NT2/D1 (cell line): ENCODE data around the gene RPL28.

ENCODE experiments used
- DNase-seq: peaks from one replicate; pipeline ENCODE4 v3.0.0-alpha.2; 2011; ENCODE audit warnings: low read depth, low spot score
- H3K27me3 ChIP-seq: 2 replicates; pipeline ENCODE4 v1.6.0; 2011; ENCODE audit warnings: mild to moderate bottlenecking; ENCODE audit not compliant: insufficient read length, insufficient read depth
- H3K36me3 ChIP-seq: 2 replicates; pipeline ENCODE4 v1.6.1; 2011; ENCODE audit warnings: mild to moderate bottlenecking, low read length, mixed read lengths; ENCODE audit not compliant: insufficient read depth, insufficient read length
- H3K4me1 ChIP-seq: 2 replicates; pipeline ENCODE4 v1.5.1; 2011; ENCODE audit not compliant: insufficient read depth, insufficient read length
- H3K4me3 ChIP-seq: 2 replicates; pipeline ENCODE4 v1.5.1; 2011; ENCODE audit warnings: low read depth; ENCODE audit not compliant: insufficient read length
- H3K9ac ChIP-seq: 2 replicates; pipeline ENCODE4 v1.6.0; 2011; ENCODE audit warnings: low read depth; ENCODE audit not compliant: insufficient read length
- H3K9me3 ChIP-seq: 2 replicates; pipeline ENCODE4 v1.5.1; 2011; ENCODE audit warnings: mild to moderate bottlenecking, low read length; ENCODE audit not compliant: insufficient read depth
- SUZ12 ChIP-seq: IDR thresholded peaks from 2 replicates; pipeline ENCODE4 v1.6.1; 2011; ENCODE audit not compliant: insufficient read length, insufficient read depth; ENCODE audit errors: extremely low read depth
- YY1 ChIP-seq: IDR thresholded peaks from 2 replicates; pipeline ENCODE4 v1.6.1; 2011; ENCODE audit not compliant: insufficient read length, insufficient read depth
- ZNF274 ChIP-seq: IDR thresholded peaks from 2 replicates; pipeline ENCODE4 v1.6.1; 2011; ENCODE audit warnings: mild to moderate bottlenecking, low read depth, low read length

Gene RPL28

DNA sequence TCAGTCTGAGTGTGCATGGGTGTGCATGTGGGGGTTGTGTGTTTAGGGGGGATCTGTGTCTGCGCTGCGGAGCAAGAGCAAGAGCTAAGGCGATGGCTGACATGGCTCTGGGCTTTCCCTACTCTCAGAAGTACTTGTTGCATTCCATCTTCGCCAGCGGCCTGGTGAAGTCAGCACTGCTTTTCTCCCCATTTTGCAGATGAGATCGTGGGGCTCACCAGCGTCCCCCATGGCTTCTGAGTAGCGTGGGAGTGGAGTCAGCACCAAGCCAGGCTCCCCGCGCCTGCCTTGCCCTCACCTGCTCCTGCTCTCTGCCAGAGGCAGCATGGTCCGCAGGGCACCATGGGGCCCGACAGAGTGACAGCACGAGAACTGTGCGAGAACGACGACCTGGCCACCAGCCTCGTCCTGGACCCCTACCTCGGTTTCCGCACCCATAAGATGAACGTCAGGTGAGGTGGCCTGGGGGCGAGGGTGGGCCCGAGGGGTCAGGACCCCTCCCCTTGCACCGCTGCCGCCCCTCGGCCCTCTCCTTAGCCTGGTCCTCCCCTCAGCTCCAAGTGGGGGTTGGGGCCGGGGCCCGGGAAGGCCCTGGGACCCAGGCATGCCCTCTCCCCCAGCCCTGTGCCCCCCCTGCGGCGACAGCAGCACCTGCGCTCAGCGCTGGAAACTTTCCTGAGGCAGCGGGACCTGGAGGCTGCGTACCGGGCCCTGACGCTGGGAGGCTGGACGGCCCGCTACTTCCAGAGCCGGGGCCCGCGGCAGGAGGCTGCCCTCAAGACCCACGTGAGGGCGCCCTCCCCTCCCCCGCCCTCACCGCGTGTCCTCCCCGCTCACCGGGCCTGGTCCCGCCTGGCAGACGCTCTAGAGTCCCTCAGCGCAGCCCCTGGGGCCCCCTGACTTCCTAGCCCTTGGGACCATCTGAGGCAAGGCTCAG, 43.9 kb upstream of the RPL28 start:
- Histone ChIP-seq H3K4me3 (peak overlapping the region; percentile 34), H3K9ac (peak overlapping the region; percentile 79), H3K9me3 (no peaks in the 10 kb centered on the region), H3K27me3 (no peaks in the 10 kb centered on the region), H3K36me3 (peaks cover 33% of the 10 kb centered on the region), H3K4me1 (peaks cover 24% of the 10 kb centered on the region)
- no peak for TF ChIP-seq ZNF274
- TF ChIP-seq SUZ12, result no peak
- TF ChIP-seq YY1, result no peak
- DNase-seq, result no peak

DNA sequence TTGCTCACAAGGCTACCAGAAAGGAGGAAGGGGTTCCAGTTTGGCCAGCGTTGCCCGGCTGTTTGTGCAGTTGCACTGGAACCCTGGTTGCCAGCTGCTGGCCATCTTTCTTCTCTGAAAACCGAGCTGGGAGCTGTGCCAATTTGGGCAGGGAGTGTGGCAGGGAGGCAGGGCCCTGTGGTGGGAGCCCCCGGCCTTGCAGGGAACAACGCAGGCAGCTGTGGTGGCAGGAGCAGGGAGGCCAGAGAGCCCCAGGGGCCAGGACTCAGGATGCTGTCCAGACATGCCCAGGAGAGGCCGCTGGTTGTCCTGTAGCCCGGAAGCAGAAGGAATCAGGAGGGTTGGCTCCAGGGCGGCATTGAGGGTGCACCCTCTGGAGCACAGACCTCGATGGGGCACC, 41.3 kb upstream of the RPL28 start:
- H3K27me3 ChIP-seq, result no peaks in the 10 kb centered on the region
- peaks cover 36% of the 10 kb centered on the region for H3K36me3 ChIP-seq
- no peak for DNase-seq
- H3K9me3 ChIP-seq, result no peaks in the 10 kb centered on the region
- H3K4me3 ChIP-seq, result no peak overlapping the region
- no peak overlapping the region for H3K9ac ChIP-seq
- TF ChIP-seq SUZ12 (no peak), YY1 (no peak), ZNF274 (no peak)
- H3K4me1 ChIP-seq, result peaks cover 33% of the 10 kb centered on the region

DNA sequence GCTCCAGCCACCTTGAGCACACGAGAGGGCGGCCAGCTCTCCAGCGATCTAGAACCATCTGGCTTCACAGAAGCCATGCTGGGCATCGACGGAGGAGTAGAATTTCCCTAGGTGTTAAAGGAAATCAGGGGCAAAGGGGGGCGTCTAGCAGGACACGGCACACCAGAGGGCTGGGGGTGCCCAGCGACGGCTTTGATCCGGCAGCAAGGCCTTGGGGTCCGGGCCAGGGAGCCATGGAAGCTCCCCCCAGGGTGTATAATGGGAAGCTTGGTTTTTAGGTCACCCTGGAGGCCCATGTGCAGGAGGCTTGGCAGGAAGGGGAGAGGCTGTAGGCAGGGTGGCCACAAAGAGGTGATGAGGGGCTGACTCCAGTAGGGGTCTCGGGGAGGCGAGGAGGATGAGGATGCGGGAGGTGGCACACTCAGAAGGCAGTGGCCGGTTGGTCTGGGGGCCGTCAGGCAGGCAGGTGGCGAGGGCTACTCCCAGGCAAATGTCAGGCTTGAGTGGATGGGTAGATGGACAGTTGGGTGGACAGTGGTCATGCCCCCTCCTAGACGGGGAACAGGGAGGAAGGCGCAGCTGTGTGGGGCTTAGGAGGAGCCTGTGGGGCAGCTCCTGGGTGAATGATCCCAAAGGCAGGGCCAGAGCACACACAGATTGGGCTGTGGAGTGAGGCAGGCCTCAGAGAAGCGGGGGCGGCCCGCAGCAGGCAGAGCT, 40.5 kb upstream of the RPL28 start:
- peaks cover 36% of the 10 kb centered on the region for H3K4me1 ChIP-seq
- no peak overlapping the region for H3K4me3 ChIP-seq
- no peaks in the 10 kb centered on the region for H3K27me3 ChIP-seq
- TF ChIP-seq YY1, result no peak
- no peak for TF ChIP-seq SUZ12
- no peak for TF ChIP-seq ZNF274
- DNase-seq, result no peak
- no peaks in the 10 kb centered on the region for H3K9me3 ChIP-seq
- H3K9ac ChIP-seq, result peak overlapping the region; percentile 50
- H3K36me3 ChIP-seq, result peaks cover 39% of the 10 kb centered on the region

DNA sequence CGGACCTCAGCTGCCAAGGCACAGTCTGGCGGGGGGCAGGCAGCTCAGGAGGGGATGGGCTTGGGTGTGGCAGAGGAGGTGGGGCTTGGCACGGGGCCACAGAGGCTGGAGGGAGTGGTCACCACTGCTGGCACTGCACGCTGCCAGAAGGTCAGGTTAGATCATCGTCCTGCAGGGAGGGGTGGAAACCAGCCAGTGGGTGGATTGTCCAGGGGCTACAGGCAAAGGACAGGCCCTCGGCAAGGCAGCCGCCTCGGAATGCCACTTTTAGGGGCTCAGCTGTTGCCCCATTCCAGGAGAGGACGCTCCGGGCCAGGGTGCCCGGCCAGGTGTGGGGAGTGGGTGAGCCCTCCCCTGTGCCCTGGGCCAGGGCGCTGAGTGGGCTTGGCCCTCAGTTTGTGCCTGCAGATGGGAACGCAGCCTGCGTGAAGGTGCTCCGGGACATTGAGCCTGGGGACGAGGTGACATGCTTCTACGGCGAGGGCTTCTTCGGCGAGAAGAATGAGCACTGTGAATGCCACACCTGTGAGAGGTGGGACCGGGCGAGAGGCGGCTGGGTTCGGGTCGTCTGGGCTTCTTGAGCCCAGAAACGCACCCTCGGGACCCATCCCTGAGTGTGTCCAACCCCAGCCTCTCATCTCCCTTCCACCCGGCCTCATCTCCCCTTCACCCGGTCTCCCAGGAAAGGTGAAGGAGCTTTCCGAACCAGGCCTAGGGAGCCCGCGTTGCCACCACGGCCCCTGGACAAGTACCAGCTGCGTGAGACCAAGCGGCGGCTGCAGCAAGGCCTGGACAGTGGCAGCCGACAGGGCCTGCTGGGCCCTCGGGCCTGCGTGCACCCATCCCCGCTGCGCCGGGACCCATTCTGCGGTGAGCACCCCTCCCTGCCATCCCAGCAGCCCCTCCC, 39.7 kb upstream of the RPL28 start:
- peak overlapping the region; percentile 50 for H3K9ac ChIP-seq
- peaks cover 39% of the 10 kb centered on the region for H3K36me3 ChIP-seq
- no peak for TF ChIP-seq ZNF274
- no peak for TF ChIP-seq SUZ12
- TF ChIP-seq YY1, result no peak
- no peak overlapping the region for H3K4me3 ChIP-seq
- peaks cover under 1% of the 10 kb centered on the region for H3K27me3 ChIP-seq
- DNase-seq, result no peak
- H3K4me1 ChIP-seq, result peaks cover 41% of the 10 kb centered on the region
- H3K9me3 ChIP-seq, result no peaks in the 10 kb centered on the region

DNA sequence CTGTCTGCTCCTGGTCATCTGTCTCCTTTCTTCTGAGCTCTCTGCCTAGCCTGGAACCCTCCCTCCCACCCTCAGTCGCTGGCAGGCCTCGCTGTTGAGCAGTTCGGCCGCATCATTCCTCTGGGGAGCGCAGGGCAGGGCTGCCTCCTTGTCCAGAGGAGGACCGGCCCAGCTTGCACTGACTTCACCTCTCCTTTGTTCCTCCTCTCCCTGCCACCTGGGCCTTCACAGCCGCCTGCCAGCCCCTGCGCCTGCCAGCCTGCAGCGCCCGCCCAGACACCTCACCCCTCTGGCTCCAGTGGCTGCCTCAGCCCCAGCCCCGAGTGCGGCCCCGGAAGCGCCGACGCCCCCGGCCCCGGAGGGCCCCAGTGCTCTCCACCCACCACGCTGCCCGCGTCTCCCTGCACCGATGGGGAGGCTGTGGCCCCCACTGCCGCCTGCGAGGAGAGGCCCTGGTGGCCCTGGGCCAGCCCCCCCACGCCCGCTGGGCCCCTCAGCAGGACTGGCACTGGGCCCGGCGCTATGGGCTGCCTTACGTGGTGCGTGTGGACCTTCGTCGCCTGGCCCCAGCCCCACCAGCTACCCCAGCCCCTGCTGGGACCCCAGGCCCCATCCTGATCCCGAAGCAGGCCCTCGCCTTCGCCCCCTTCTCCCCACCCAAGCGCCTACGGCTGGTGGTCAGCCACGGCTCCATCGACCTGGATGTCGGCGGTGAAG, 38.8 kb upstream of the RPL28 start:
- H3K27me3 ChIP-seq, result peaks cover 8% of the 10 kb centered on the region
- H3K9ac ChIP-seq, result no peak overlapping the region
- no peak overlapping the region for H3K4me3 ChIP-seq
- no peak for DNase-seq
- no peak for TF ChIP-seq YY1
- TF ChIP-seq SUZ12, result no peak
- TF ChIP-seq ZNF274, result no peak
- H3K36me3 ChIP-seq, result peaks cover 37% of the 10 kb centered on the region
- no peaks in the 10 kb centered on the region for H3K9me3 ChIP-seq
- H3K4me1 ChIP-seq, result peaks cover 36% of the 10 kb centered on the region

DNA sequence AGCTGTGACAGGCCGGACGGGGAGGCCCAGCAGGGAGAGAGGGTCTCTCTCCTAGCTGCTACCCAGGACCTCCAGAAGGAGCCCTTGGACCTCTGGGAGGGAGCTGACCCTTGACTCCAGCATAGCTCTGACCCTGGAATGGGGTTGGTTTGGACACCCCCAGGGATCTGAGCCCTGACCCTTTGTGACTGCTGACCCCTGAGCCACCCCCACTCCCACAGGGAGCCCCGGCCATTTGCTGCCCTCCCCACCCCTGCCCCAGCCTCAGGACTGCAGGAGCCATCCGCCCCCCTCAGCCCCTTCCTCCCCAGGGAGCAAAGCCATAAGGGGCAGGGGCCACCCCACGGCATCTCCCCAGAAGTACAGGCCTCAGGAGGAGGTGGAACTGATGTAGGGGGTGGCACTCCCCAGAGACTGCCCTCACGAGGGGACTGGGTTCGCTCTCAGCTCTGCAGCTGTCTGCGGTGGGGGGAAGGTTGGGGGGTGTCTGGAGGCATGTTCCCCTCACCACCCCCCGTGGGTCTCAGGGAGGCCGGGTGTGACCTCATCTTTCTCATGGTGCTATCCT, 38.2 kb upstream of the RPL28 start:
- DNase-seq, result no peak
- no peak for TF ChIP-seq YY1
- TF ChIP-seq ZNF274, result no peak
- no peak for TF ChIP-seq SUZ12

More for the DNA sequence above, 38.2 kb upstream of the RPL28 start:
- Histone ChIP-seq H3K4me3 (no peak overlapping the region), H3K9me3 (no peaks in the 10 kb centered on the region), H3K36me3 (peaks cover 30% of the 10 kb centered on the region), H3K9ac (peak overlapping the region; percentile 67), H3K4me1 (peaks cover 32% of the 10 kb centered on the region), H3K27me3 (peaks cover 14% of the 10 kb centered on the region)
